HepG2 (cell line): Measurements from ENCODE around the gene SMPD1. TPM values are rescaled to one million over a fixed set of nuclear protein-coding genes. Genes with fewer than 3 reads are reported as not detected.

Experiments
- CC2D1A ChIP-seq: sonication (generic); formaldehyde crosslinking; IDR thresholded peaks from 2 replicates; pipeline ENCODE4 v1.8.1; 2023; ENCODE audit warnings: mild to moderate bottlenecking, missing genetic modification reagents
- IRF2 ChIP-seq: IDR thresholded peaks from 2 replicates; pipeline ENCODE4 v1.6.1; 2018; ENCODE audit warnings: missing genetic modification reagents, missing compliant biosample characterization
- KDM5A ChIP-seq: fragments of 200-600 bp; sonication (generic); IDR thresholded peaks from 2 replicates; pipeline ENCODE4 v1.7.0; 2018; ENCODE audit warnings: antibody characterized with exemption, mild to moderate bottlenecking, low read length, borderline replicate concordance
- MAFG ChIP-seq: sonication (generic); formaldehyde crosslinking; IDR thresholded peaks from 2 replicates; pipeline ENCODE4 v1.5.1; 2020; ENCODE audit warnings: mild to moderate bottlenecking, missing genetic modification reagents
- ZNF205 ChIP-seq: IDR thresholded peaks from 2 replicates; pipeline ENCODE4 v1.6.1; 2018; ENCODE audit warnings: missing biosample characterization, missing genetic modification reagents
- polyA plus RNA-seq, 8 experiments: library from polyadenylated mRNA; depleted of rRNA in 3 of 8; stranded (reverse) in 7 of 8; unstranded in 1 of 8; fragments of >200 nt; fragmentation: Illumina TruSeq in 4 of 8; extraction: Trizol in 4 of 8; gene quantifications; 2 replicates each; pipeline versions ENCODE4 v1.2.1 to v1.2.3, GENCODE V29; 2011 to 2016; ENCODE audit warnings: low read depth in 4 of 8, missing spikeins in 1 of 8, mixed read lengths in 1 of 8; ENCODE audit not compliant: insufficient read depth in 1 of 8
- total RNA-seq, 5 experiments: library from RNA; depleted of rRNA; stranded (reverse); fragments of >200 nt; fragmentation: Illumina TruSeq; extraction: Trizol; gene quantifications; 2 replicates each; pipeline ENCODE4 v1.2.3, GENCODE V29; 2016; ENCODE audit warnings: low read depth in 1 of 5
- TF ChIP-seq, protein P1 (sequence below), 2 experiments: sonication (generic) in 1 of 2; formaldehyde crosslinking in 1 of 2; IDR thresholded peaks; 2 replicates each; pipeline versions ENCODE4 v1.4.0 to v1.6.1; 2016 to 2020; ENCODE audit warnings: borderline replicate concordance in 1 of 2, low read depth in 1 of 2, mild to moderate bottlenecking in 1 of 2, missing genetic modification reagents in 1 of 2
- TF ChIP-seq, protein P2 (sequence below): sonication (generic); formaldehyde crosslinking; IDR thresholded peaks from 2 replicates; pipeline ENCODE4 v1.5.0; 2020; ENCODE audit warnings: mild to moderate bottlenecking, missing genetic modification reagents
- TF ChIP-seq, protein P3 (sequence below), 2 experiments: IDR thresholded peaks; 2 replicates each; pipeline ENCODE4 v1.6.1; 2011 to 2012; ENCODE audit warnings: low read length in 2 of 2, borderline replicate concordance in 1 of 2, low read depth in 1 of 2, mild to moderate bottlenecking in 1 of 2, moderate library complexity in 1 of 2
- TF ChIP-seq, protein P4 (sequence below): fragments of 450-650 bp; IDR thresholded peaks from 2 replicates; pipeline ENCODE4 v1.6.1; 2017

The SMPD1 gene
- total and polyA plus RNA-seq, 2 of the 13 experiments (the other 11 are each of a cell fraction or from before 2014, with no cell fraction given), result 6.3 to 8.4 TPM

DNA sequence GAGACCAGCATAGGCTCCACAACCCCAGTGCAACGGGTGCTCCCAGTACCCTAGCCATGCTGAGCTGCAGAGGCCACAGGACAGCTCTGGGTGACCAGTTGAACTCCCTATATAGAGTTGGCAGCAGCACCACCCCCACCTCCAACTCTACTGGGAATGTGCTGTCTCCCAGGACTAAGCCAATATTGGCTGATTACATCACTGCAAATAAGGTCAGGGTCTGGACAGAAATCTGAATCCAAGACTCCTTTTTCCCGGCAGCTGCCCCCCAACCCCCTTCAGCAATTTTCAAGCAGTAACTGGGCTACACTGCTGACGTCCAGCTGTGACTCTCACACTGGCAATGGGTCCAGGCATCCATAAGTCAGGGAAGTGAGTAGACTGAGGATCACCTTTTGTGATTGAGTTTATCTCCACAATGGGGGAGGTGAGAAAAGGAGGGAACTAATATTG lies 50.7 kb downstream of the SMPD1 start, which contains the start of gene HPX (continued):
- TF ChIP-seq, protein P1, sequence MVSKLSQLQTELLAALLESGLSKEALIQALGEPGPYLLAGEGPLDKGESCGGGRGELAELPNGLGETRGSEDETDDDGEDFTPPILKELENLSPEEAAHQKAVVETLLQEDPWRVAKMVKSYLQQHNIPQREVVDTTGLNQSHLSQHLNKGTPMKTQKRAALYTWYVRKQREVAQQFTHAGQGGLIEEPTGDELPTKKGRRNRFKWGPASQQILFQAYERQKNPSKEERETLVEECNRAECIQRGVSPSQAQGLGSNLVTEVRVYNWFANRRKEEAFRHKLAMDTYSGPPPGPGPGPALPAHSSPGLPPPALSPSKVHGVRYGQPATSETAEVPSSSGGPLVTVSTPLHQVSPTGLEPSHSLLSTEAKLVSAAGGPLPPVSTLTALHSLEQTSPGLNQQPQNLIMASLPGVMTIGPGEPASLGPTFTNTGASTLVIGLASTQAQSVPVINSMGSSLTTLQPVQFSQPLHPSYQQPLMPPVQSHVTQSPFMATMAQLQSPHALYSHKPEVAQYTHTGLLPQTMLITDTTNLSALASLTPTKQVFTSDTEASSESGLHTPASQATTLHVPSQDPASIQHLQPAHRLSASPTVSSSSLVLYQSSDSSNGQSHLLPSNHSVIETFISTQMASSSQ (IDR thresholded peaks at IDR 0.05; ENCODE audit: low read depth), result 0 out of 2 replicates have a peak, but pooled peaks have one; percentile 36
- TF ChIP-seq, protein P1 (CRISPR knock-in tag; IDR thresholded peaks at IDR 0.05; ENCODE audit: borderline replicate concordance), result peak; percentile 71
- TF ChIP-seq KDM5A (no peak), IRF2 (CRISPR knock-in tag) (0 out of 2 replicates have a peak, but pooled peaks have one; percentile 33), CC2D1A (no peak), MAFG (CRISPR knock-in tag) (no peak), ZNF205 (0 out of 2 replicates have a peak, but pooled peaks have one; percentile 64)
- TF ChIP-seq, protein P2, sequence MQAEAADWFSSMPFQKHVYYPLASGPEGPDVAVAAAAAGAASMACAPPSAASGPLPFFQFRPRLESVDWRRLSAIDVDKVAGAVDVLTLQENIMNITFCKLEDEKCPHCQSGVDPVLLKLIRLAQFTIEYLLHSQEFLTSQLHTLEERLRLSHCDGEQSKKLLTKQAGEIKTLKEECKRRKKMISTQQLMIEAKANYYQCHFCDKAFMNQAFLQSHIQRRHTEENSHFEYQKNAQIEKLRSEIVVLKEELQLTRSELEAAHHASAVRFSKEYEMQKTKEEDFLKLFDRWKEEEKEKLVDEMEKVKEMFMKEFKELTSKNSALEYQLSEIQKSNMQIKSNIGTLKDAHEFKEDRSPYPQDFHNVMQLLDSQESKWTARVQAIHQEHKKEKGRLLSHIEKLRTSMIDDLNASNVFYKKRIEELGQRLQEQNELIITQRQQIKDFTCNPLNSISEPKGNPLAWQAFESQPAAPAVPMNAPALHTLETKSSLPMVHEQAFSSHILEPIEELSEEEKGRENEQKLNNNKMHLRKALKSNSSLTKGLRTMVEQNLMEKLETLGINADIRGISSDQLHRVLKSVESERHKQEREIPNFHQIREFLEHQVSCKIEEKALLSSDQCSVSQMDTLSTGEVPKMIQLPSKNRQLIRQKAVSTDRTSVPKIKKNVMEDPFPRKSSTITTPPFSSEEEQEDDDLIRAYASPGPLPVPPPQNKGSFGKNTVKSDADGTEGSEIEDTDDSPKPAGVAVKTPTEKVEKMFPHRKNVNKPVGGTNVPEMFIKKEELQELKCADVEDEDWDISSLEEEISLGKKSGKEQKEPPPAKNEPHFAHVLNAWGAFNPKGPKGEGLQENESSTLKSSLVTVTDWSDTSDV (CRISPR knock-in tag), result no peak
- TF ChIP-seq, protein P3, sequence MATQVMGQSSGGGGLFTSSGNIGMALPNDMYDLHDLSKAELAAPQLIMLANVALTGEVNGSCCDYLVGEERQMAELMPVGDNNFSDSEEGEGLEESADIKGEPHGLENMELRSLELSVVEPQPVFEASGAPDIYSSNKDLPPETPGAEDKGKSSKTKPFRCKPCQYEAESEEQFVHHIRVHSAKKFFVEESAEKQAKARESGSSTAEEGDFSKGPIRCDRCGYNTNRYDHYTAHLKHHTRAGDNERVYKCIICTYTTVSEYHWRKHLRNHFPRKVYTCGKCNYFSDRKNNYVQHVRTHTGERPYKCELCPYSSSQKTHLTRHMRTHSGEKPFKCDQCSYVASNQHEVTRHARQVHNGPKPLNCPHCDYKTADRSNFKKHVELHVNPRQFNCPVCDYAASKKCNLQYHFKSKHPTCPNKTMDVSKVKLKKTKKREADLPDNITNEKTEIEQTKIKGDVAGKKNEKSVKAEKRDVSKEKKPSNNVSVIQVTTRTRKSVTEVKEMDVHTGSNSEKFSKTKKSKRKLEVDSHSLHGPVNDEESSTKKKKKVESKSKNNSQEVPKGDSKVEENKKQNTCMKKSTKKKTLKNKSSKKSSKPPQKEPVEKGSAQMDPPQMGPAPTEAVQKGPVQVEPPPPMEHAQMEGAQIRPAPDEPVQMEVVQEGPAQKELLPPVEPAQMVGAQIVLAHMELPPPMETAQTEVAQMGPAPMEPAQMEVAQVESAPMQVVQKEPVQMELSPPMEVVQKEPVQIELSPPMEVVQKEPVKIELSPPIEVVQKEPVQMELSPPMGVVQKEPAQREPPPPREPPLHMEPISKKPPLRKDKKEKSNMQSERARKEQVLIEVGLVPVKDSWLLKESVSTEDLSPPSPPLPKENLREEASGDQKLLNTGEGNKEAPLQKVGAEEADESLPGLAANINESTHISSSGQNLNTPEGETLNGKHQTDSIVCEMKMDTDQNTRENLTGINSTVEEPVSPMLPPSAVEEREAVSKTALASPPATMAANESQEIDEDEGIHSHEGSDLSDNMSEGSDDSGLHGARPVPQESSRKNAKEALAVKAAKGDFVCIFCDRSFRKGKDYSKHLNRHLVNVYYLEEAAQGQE (IDR thresholded peaks at IDR 0.05; ENCODE audit: borderline replicate concordance in 1 of 2, low read depth in 1 of 2, low read length in 2 of 2), result no peak
- TF ChIP-seq, protein P4, sequence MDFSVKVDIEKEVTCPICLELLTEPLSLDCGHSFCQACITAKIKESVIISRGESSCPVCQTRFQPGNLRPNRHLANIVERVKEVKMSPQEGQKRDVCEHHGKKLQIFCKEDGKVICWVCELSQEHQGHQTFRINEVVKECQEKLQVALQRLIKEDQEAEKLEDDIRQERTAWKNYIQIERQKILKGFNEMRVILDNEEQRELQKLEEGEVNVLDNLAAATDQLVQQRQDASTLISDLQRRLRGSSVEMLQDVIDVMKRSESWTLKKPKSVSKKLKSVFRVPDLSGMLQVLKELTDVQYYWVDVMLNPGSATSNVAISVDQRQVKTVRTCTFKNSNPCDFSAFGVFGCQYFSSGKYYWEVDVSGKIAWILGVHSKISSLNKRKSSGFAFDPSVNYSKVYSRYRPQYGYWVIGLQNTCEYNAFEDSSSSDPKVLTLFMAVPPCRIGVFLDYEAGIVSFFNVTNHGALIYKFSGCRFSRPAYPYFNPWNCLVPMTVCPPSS, result no peak
